RPMI7951 (cell line): ENCODE data around the gene PFDN6. TPM values are rescaled to one million over a fixed set of nuclear protein-coding genes. Genes with fewer than 3 reads are reported as not detected.

Source experiments
- DNase-seq: peaks from one replicate; pipeline ENCODE4 v3.0.0-alpha.2; 2012; ENCODE audit warnings: low read depth
- total RNA-seq: library from RNA; depleted of rRNA; stranded (reverse); fragments of >200 nt; shearing (Covaris generic); gene quantifications from 2 replicates; pipeline ENCODE4 v1.2.3, GENCODE V29; 2014

PFDN6 gene
- total RNA-seq, 1 experiment from 2014 or later = 76.7 TPM

DNA sequence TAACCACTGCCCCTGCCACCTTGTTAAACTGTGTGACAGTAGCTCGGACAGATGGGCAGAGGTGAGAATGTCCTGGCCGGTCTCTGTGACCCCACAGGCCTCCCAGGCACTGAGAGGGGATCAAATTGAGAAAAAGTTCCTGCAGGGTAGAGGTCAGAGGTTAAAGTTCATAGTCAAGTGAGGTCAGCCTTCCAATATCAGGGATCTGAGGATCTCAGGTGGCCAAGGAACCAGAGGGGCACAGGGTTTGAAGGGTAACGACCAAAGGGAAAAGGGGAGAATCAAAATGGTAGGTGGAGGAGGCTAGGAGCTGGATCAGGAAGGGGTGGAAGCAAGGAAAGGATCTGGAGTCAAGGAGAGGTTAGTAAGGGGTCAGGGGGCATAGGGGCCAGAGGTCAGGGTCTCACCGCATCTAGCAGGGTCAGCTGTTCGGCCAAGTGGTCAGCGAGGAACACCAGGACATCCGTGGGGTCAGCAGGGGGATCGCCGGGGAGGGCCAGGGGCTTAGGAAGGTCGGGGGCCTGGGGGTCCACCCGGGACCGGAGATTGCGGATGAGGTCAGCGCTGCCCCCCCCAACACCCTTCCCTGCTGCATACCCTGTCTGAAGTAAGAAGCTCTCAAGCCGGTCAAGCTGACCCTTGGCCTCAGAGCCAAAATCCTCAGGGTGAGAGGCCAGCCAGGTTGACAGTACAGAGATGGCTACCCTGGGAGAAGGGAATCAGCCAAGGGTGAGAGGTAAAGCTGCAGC lies 6.4 kb downstream of the PFDN6 start:
- DNase-seq = no peak

DNA sequence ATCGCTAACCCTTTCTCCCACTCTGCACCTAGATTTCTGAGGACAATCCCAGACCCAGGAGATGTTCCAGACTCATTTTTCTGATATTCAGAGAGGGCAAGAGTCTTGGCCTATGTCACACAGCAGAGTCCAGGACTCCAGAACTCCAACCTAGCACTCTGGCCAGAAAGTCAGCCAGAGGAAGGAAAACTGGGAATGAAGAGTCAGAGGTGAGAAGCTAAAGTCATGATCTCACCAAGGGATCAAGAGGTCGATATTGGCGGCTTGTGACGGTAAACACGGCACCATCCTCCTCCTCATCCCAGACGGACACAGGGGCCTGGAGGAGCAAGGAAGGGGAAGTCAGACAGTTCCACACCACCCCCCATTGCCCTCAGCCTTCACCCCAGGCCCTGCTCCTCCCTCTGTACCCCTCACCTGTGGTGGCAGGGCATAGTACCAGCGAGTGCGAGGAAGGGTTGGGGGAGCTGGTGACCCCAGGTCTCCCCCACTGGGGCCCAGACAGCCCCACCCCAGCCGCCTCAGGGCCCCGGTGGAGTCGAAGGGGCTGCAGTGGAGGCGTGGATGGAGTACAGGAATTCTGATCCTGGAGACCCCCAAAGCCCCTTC lies 7.5 kb downstream of the PFDN6 start:
- no peak for DNase-seq

- no peak for DNase-seq
Measured at GRCh38 chr6:33297406-33297955, 8.1 kb downstream of the PFDN6 start.

GRCh38 chr6:33297956-33298772 lies 8.8 kb downstream of the PFDN6 start:
- DNase-seq = peak; percentile 91

DNA sequence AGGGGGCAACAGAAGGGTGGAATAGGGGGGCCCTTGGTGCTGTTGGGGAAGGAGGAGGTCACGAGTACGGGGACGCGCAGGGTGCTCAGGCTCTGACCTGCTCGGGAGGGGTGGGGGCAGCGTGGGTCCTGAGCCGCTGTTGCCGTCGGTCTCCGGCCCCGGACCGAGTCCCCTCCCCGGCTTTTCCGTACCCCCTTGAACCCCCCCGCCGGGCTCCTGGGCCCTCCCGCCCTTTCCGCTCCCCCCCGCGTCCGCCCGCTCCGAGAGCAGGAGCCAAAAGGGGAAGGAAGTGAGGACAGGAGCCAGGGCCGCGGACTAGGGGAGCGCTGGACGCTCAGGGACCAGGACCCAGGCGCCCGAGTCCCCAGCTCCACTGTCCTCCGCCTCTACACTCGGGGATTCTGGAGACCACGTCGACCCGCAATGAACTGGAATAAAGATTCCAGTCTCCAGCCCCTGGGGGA lies 9.4 kb downstream of the PFDN6 start, which contains the start of gene RGL2:
Gene RGL2 (minus strand): TSS at position 170 of the 464 bp plus-strand sequence. CDS start 332 bp downstream, outside the sequence.
- DNase-seq = peak; percentile 65

DNA sequence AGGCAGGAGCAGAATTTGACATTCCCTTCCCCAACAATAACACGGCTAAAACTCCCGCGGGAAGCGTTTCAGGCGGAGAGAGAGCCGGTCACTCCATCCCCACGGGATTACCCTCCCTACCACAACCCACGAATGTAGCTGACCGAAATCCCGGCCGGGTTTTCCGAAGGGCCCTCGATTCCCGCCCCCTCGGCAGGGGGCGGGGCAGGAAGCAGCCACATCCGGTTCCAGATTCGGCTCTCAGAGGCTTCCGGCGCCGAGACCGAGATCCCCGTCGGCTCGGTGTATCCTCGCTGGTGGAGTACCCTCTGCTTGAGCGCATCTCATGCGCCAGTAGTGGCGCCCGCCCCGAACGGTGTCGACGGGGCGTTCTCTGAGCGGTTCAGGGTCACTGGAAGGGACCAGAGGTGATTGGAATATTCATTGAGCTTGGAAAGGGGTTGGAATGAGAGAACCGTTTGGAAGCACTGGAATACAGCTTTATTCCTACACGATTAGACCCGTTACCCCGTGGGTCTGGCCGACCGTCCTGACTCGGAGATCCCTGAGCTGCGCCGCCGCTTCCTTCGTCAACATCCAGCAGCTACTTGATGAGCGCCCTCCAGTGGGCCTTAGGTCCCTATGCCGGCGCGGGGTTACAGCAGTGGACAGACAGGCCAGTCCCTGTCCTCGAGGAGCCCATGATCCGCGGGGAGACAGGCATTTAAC lies 10.0 kb downstream of the PFDN6 start:
- peak; percentile 94 for DNase-seq

GRCh38 chr6:33301877-33302276 lies 12.5 kb downstream of the PFDN6 start:
- DNase-seq = no peak

GRCh38 chr6:33304216-33304615 lies 14.8 kb downstream of the PFDN6 start:
- DNase-seq = no peak

GRCh38 chr6:33305052-33305451 lies 15.7 kb downstream of the PFDN6 start:
- no peak for DNase-seq

DNA sequence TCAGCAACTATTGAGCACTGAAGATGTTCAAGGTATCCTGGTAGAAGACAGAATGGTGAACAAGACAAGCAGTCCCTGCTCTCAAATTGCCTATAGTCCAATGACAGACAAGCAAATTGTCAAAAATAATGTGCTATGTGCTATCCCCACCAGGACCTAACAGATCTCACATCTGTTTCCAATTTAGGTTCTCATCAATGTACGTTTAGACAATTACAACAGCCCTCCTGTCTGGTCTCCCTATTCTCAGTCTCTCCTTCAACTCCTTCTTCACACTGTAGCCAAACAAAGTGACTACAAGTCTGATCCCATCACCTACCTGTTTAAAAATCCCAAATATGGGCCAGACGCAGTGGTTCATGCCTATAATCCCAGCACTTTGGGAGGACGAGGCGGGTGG lies 17.0 kb downstream of the PFDN6 start:
- no peak for DNase-seq

DNA sequence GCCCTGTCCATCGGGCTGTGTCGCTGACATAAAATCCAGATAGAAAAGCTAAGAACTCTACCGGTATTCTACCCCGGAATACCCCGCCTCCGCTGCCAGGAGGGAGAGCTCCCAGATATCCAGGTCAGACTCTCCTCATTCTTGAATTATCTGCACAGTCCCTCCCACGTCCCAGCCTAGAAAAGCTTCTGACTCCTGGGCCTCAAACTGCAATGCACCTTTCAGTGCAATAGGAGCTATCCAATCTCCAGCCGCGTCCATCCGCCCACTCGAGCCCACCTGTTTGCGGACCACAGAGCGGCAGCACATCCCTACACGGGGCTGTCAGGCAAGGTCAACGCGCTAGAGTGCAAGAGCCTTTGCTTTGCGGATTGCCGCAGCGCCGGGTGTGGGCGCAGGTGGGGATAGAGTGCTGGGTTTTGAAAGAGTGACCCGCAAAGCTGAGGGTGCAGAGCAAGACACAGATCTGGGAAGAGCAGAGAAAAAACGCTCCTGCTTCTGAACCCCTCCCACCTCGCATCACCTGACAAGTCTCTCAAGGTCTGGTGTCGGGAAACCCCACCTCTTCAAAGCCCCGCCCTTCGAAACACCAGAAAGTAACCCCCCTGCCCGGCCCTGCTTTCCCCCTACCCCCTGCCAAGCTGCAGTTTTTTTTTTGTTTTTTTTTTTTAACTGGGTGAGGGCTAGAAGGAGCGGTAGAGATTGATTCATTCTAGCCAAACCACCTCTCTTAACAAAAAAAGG lies 23.1 kb downstream of the PFDN6 start:
- peak; percentile 66 for DNase-seq

- DNase-seq = peak; percentile 42
Measured at GRCh38 chr6:33313105-33313708, 23.8 kb downstream of the PFDN6 start.

- DNase-seq = peak; percentile 77
Measured at GRCh38 chr6:33313709-33314514, 24.5 kb downstream of the PFDN6 start, which contains the start of gene TAPBP. Gene TAPBP, minus strand, starts transcription at chr6:33314078. Its CDS starts 37 bp downstream, at chr6:33314041.

DNA sequence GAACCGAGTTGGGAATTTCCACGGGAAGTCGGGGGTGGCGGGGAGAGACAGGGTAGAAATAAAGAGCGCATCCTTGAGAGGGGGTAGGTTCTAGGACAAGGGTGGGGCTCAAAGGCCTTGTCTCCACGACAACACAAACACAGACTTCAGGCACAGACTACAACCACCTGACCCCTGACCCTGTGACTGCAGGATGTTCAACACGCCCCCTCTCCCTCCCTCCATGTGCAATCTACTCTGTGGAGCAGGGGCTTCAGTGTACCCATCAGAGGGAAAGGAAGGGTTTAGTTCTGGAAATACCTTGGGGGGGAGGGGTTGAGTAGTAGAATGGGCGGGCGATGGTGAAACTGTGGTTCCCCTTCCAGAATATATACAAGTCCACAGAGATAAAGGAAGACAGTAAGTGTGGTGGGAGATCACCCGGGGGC lies 25.1 kb downstream of the PFDN6 start:
- DNase-seq = peak; percentile 84

- no peak for DNase-seq
Measured at GRCh38 chr6:33314943-33315792, 25.8 kb downstream of the PFDN6 start.

GRCh38 chr6:33315793-33316602 lies 26.6 kb downstream of the PFDN6 start:
- no peak for DNase-seq
